IMR-90 (cell line): Measurements from ENCODE around the gene ACOX1. TPM values are rescaled to one million over a fixed set of nuclear protein-coding genes. Genes with fewer than 3 reads are reported as not detected.

Source experiments
- ATAC-seq: fragments of 200-7000 bp; cut with Tn5 transposase; 2 replicates; pipeline ENCODE4 v1.9.1; 2020; ENCODE audit warnings: low read depth, mild to moderate bottlenecking, moderate library complexity
- BruUV-seq: library from RNA; stranded (reverse); fragments of 400-500 nt; replicated peaks from 2 replicates; lab custom pipeline; 2021; lab: Mats Ljungman, UMichigan
- CTCF ChIA-PET: fragments of 300-600 bp; formaldehyde crosslinking; extraction: SDS; loops from one replicate; lab custom pipeline; 2021; ENCODE audit warnings: antibody characterized with exemption; lab: Yijun Ruan, JAX
- POLR2A ChIA-PET: fragments of 300-600 bp; sonication (Branson Sonifier 250); formaldehyde crosslinking; loops from one replicate; lab custom pipeline; 2022; ENCODE audit warnings: antibody characterized with exemption; ENCODE audit not compliant: unreplicated experiment; lab: Charles Lee
- DNase-seq: peaks from one replicate; pipeline ENCODE4 v3.0.0; 2013
- H2AFZ ChIP-seq: replicated peaks from 2 replicates; pipeline ENCODE3; 2013; ENCODE audit warnings: low read length, mild to moderate bottlenecking; ENCODE audit not compliant: poor library complexity
- H2AK5ac ChIP-seq: 2 replicates; pipeline ENCODE4 v1.6.1; 2013; ENCODE audit warnings: low read depth, low read length, inconsistent platforms
- H2AK9ac ChIP-seq: replicated peaks from 2 replicates; pipeline ENCODE3; 2013; ENCODE audit warnings: mild to moderate bottlenecking, low read depth, low read length, moderate library complexity; ENCODE audit not compliant: poor library complexity
- H2BK120ac ChIP-seq: 2 replicates; pipeline ENCODE4 v1.6.1; 2013; ENCODE audit warnings: low read depth, low read length, inconsistent platforms
- H2BK15ac ChIP-seq: 3 replicates; pipeline ENCODE4 v1.6.1; 2013; ENCODE audit warnings: low read depth, low read length, inconsistent platforms
- H2BK20ac ChIP-seq: 2 replicates; pipeline ENCODE4 v1.6.1; 2013; ENCODE audit warnings: low read depth, mild to moderate bottlenecking, inconsistent platforms, low read length, moderate library complexity
- H2BK5ac ChIP-seq: 2 replicates; pipeline ENCODE4 v1.6.1; 2013; ENCODE audit warnings: mild to moderate bottlenecking, low read depth, low read length, inconsistent platforms; ENCODE audit not compliant: poor library complexity, severe bottlenecking
- H3K14ac ChIP-seq: replicated peaks from 2 replicates; pipeline ENCODE4 v1.6.1; 2013; ENCODE audit warnings: low read depth, low read length, inconsistent platforms
- H3K18ac ChIP-seq: 2 replicates; pipeline ENCODE4 v1.6.1; 2013; ENCODE audit warnings: low read depth, low read length, control low read depth
- H3K23ac ChIP-seq: 2 replicates; pipeline ENCODE4 v1.6.1; 2013; ENCODE audit warnings: low read depth, low read length, inconsistent platforms
- H3K27ac ChIP-seq: 2 replicates; pipeline ENCODE4 v1.5.1; 2013; ENCODE audit warnings: mild to moderate bottlenecking, control low read depth, low read length; ENCODE audit not compliant: insufficient read depth
- H3K27me3 ChIP-seq: 2 replicates; pipeline ENCODE4 v1.6.1; 2013; ENCODE audit warnings: low read length; ENCODE audit not compliant: control insufficient read depth, insufficient read depth
- H3K36me3 ChIP-seq: 2 replicates; pipeline ENCODE4 v1.6.1; 2013; ENCODE audit warnings: low read length, mixed read lengths; ENCODE audit not compliant: control insufficient read depth, insufficient read depth
- H3K4ac ChIP-seq: 2 replicates; pipeline ENCODE4 v1.6.1; 2013; ENCODE audit warnings: low read depth, low read length, inconsistent platforms
- H3K4me1 ChIP-seq: 2 replicates; pipeline ENCODE4 v1.6.1; 2013; ENCODE audit warnings: low read length, mixed read lengths; ENCODE audit not compliant: control insufficient read depth, insufficient read depth
- H3K4me2 ChIP-seq: 2 replicates; pipeline ENCODE4 v1.6.1; 2013; ENCODE audit warnings: low read depth, mild to moderate bottlenecking, control low read depth, low read length, moderate library complexity
- H3K4me3 ChIP-seq: 2 replicates; pipeline ENCODE4 v1.5.1; 2013; ENCODE audit warnings: low read depth, mild to moderate bottlenecking, control low read depth, low read length, moderate library complexity; ENCODE audit not compliant: insufficient read depth
- H3K56ac ChIP-seq: 2 replicates; pipeline ENCODE4 v1.6.1; 2013; ENCODE audit warnings: low read length, inconsistent platforms; ENCODE audit not compliant: insufficient read depth; ENCODE audit errors: extremely low read depth
- H3K79me1 ChIP-seq, 2 experiments: 2 replicates each; pipeline ENCODE4 v1.6.1; 2013; ENCODE audit warnings: low read length in 2 of 2, inconsistent platforms in 1 of 2, low read depth in 1 of 2
- H3K9ac ChIP-seq: 2 replicates; pipeline ENCODE4 v1.6.1; 2013; ENCODE audit warnings: low read depth, low read length, control low read depth
- H3K9me1 ChIP-seq: 2 replicates; pipeline ENCODE4 v1.6.1; 2013; ENCODE audit warnings: low read length, inconsistent platforms; ENCODE audit not compliant: insufficient read depth
- H3K9me3 ChIP-seq: 2 replicates; pipeline ENCODE4 v1.6.1; 2013; ENCODE audit warnings: low read length; ENCODE audit not compliant: control insufficient read depth, insufficient read depth
- H4K20me1 ChIP-seq: 2 replicates; pipeline ENCODE4 v1.6.1; 2013; ENCODE audit warnings: low read length, inconsistent platforms; ENCODE audit not compliant: insufficient read depth
- H4K5ac ChIP-seq: 2 replicates; pipeline ENCODE4 v1.6.1; 2013; ENCODE audit warnings: mild to moderate bottlenecking, low read depth, low read length, control low read depth
- H4K8ac ChIP-seq, 2 experiments: 2 replicates each; pipeline ENCODE4 v1.6.1; 2013; ENCODE audit warnings: low read depth in 2 of 2, low read length in 2 of 2, control low read depth in 1 of 2, inconsistent platforms in 1 of 2
- H4K91ac ChIP-seq: 2 replicates; pipeline ENCODE4 v1.6.1; 2013; ENCODE audit warnings: low read depth, low read length, inconsistent platforms; ENCODE audit not compliant: insufficient read depth
- CTCF ChIP-seq: conservative IDR thresholded peaks from 2 replicates; pipeline ENCODE4 v1.5.1; 2012; ENCODE audit warnings: mild to moderate bottlenecking, low read depth, low read length, improper control_type of control experiment
- MAFK ChIP-seq: IDR thresholded peaks from 2 replicates; pipeline ENCODE4 v1.6.1; 2012; ENCODE audit warnings: low read depth, low read length, improper control_type of control experiment
- POLR2A ChIP-seq: IDR thresholded peaks from 2 replicates; pipeline ENCODE4 v1.6.1; 2012; ENCODE audit warnings: mild to moderate bottlenecking, low read depth, low read length
- RFX5 ChIP-seq: IDR thresholded peaks from 2 replicates; pipeline ENCODE4 v1.8.0; 2012; ENCODE audit warnings: low read depth, mild to moderate bottlenecking, low read length, moderate library complexity
- WGBS, 2 experiments: methylation state at CpG; one replicate each; pipeline versions ENCODE4 v1.1.5 to v1.1.7; 2013; ENCODE audit warnings: missing lambda C conversion rate in 2 of 2; ENCODE audit not compliant: insufficient read length in 1 of 2; ENCODE audit errors: extremely low coverage in 2 of 2; 5-methylcytosine and 5-hydroxymethylcytosine counted together
- dilution Hi-C: fragments of 300-500 bp; cut with HindIII; formaldehyde crosslinking; loops from one replicate; pipeline ENCODE4 v1.14.3; 2018; ENCODE audit warnings: low sequenced_read_pairs; ENCODE audit not compliant: unreplicated experiment
- in situ Hi-C: fragments of 300-500 bp; cut with MboI; formaldehyde crosslinking; loops from 3 replicates; pipeline ENCODE4 v1.14.3; 2019; ENCODE audit warnings: low sequenced_read_pairs, inconsistent platforms, mixed read lengths
- intact Hi-C: fragments of 100-400 bp; cut with micrococcal nuclease; formaldehyde crosslinking; loops from 2 replicates; pipeline ENCODE4 v1.10.0; 2022
- polyA plus RNA-seq, 3 experiments: library from polyadenylated mRNA; depleted of rRNA; stranded (reverse); fragments of >200 nt; gene quantifications; 2 replicates each; pipeline ENCODE4 v1.2.3, GENCODE V29; 2012; ENCODE audit warnings: low replicate concordance in 1 of 3
- total RNA-seq: library from RNA; depleted of rRNA; stranded (reverse); fragments of >200 nt; gene quantifications from 2 replicates; pipeline ENCODE4 v1.2.3, GENCODE V29; 2012

Gene ACOX1
- total and polyA plus RNA-seq, 2 of the 4 experiments (the other 2 are of a cell fraction): 16.1 to 94.8 TPM

- no peak overlapping the region for H2BK5ac ChIP-seq
- no peak overlapping the region for H3K27ac ChIP-seq
- no peak overlapping the region for H3K9ac ChIP-seq
- H2AK5ac ChIP-seq: no peak overlapping the region
- 0 out of 2 replicates have a peak, but pooled peaks cover 5% of the 10 kb centered on the region for H3K9me1 ChIP-seq
- no peak overlapping the region for H2BK20ac ChIP-seq
- peaks cover 12% of the 10 kb centered on the region for H3K36me3 ChIP-seq
- H3K18ac ChIP-seq: no peak overlapping the region
- TF ChIP-seq MAFK (no peak), POLR2A (no peak), CTCF (peak; percentile 18; the same call in 1 of the 2 replicates), RFX5 (no peak)
- H3K27me3 ChIP-seq: no peaks in the 10 kb centered on the region
- CTCF ChIA-PET: no interaction called here
- peak overlapping the region; percentile 35; the same call in 1 of the 2 replicates for H3K14ac ChIP-seq
- 60% methylated on average over 1 of the region's 6 CpGs; no CpG with 5 or more reads in 1 of the 2 experiments for WGBS, 2 experiments
- POLR2A ChIA-PET: no interaction called here
- peak overlapping the region; percentile 56; the same call in 1 of the 2 replicates for H3K23ac ChIP-seq
- dilution Hi-C loops: no loop called here
- ATAC-seq (0 out of 2 replicates have a peak, but pooled peaks have one; percentile 29), DNase-seq (no peak)
- H3K79me1 ChIP-seq: no peaks in the 10 kb centered on the region
- no TSS peak for BruUV-seq
- H2AK9ac ChIP-seq: peak overlapping the region; percentile 42
- no peak overlapping the region for H3K4ac ChIP-seq
- no peaks in the 10 kb centered on the region; the same call in 1 of the 2 replicates for H4K20me1 ChIP-seq
- no peak overlapping the region for H4K91ac ChIP-seq
- no peak overlapping the region for H3K4me3 ChIP-seq
- no peak overlapping the region for H2AFZ ChIP-seq
- intact Hi-C loops: no loop called here
- H3K4me1 ChIP-seq: no peaks in the 10 kb centered on the region
- H2BK15ac ChIP-seq: no peak overlapping the region
- H4K5ac ChIP-seq: no peak overlapping the region
- H3K56ac ChIP-seq: no peak overlapping the region
- no peak overlapping the region for H2BK120ac ChIP-seq
- no peak overlapping the region for H3K4me2 ChIP-seq
- in situ Hi-C loops: no loop called here
- no peaks in the 10 kb centered on the region for H3K9me3 ChIP-seq
- no peak overlapping the region for H4K8ac ChIP-seq
Observed at GRCh38 chr17:75927286-75927922, 51.6 kb downstream of the ACOX1 start.
